ENCODE results near the gene PTGES2. TPM values are rescaled to one million over a fixed set of nuclear protein-coding genes. Genes with fewer than 3 reads are reported as not detected.

Gene PTGES2
- total RNA-seq, 1 experiment from 2014 or later = 76.8 TPM

DNA sequence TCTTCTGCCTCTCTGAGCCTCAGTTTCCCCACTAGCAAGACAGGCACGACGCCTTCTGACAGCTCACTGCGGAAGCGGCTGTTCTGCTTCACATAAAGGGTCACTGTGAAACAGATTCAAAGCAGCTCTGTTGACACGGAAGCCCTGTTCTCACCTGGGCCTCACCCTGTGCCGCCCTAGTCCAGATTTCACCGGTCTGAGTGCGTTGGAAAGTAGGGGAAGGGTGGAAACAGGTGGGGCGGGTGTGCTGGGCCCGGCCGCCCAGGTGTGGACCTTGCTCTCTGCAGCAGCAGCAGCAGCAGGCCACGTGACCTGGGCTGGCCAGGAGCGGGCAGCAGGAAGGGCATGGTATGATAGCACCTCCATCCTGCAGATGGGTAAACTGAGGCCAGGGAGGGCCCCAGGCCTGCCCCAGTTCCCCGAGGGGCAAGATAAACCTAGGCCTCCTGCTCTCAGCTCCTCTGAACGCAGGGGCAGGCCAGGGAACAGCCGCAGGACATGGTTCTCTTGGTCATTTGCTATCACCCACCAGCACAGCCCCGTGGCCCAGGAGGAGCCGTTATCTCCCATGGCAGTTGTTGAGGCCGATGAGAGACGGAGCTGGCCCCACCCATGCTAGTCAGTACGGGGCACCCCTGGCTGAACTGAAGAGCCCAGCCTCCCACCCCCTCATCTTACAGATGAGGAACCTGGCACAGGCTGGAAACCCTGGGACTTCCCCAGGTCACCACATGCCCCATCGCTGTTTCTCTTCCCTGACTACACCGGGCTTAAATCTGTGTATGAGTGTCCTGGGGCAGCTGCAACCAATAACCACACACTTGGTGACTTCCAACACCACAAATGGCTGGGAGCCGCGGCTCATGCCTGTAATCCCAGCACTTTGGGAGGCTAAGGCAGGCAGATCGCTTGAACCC, 12.1 kb downstream of the PTGES2 start:
- DNase-seq (ENCODE audit: low read depth, low spot score) = no peak
- H3K36me3 ChIP-seq (ENCODE audit: control insufficient read depth, insufficient read depth, low read length) = no peaks in the 10 kb centered on the region

DNA sequence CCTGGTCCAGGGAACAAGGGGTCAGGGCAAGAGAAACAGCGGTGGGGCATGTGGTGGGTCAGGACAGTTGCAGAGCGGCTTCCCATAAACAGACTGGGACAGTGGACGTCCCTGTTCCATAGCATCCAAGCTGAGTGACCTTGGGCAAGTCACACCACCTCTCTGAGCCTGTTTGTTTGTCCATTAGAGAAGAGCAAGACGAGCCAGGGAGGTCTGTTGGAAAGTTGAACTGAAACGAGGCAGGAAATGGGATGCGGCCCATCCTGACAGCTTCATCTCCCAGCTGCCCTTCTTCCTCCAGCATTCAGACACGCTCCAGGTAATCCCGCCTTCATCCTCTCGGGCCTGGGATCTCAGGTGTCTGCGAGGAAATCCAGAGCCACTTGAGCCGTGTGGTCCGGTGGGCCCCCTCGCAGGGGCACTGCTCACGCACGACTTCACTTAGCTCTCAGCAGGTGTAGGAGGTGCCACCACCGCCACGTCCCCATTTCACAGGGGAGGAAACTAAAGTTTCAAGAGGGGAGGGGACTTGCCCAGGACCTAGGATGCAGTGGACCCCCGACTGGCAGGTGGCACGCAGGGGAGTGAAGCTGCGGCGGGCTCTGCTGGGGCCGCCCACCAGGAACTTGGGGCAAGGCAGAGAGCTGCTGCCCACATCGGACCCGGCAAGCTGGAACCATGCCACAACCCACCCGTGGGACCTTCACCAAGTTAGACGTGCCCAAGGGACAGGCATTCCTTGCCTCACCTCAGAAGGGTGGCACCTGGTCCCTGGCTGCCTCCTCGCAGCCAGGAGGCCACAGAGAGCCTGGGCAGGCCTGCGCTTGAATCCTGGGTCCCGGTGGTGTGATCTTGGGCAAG, 13.0 kb downstream of the PTGES2 start:
- in situ Hi-C loops (cut with HindIII; ENCODE audit: low pct_unique_long_range_greater_than_20kb, low sequenced_read_pairs) = no loop called here
- POLR2A ChIA-PET = interaction anchor here (0.6 kb wide), 1 partner anchor 15 kb away, joined by 3 read pairs; no protein-coding TSS in a partner anchor

More for the DNA sequence above, 12.1 kb downstream of the PTGES2 start:
- BruUV-seq (replicated peaks) = no TSS peak
- H3K27me3 ChIP-seq (ENCODE audit: control insufficient read depth, insufficient read depth, low read length) = no peaks in the 10 kb centered on the region
- intact Hi-C loops (cut with micrococcal nuclease; ENCODE audit: unreplicated experiment) = no loop called here
- TF ChIP-seq, protein P1, sequence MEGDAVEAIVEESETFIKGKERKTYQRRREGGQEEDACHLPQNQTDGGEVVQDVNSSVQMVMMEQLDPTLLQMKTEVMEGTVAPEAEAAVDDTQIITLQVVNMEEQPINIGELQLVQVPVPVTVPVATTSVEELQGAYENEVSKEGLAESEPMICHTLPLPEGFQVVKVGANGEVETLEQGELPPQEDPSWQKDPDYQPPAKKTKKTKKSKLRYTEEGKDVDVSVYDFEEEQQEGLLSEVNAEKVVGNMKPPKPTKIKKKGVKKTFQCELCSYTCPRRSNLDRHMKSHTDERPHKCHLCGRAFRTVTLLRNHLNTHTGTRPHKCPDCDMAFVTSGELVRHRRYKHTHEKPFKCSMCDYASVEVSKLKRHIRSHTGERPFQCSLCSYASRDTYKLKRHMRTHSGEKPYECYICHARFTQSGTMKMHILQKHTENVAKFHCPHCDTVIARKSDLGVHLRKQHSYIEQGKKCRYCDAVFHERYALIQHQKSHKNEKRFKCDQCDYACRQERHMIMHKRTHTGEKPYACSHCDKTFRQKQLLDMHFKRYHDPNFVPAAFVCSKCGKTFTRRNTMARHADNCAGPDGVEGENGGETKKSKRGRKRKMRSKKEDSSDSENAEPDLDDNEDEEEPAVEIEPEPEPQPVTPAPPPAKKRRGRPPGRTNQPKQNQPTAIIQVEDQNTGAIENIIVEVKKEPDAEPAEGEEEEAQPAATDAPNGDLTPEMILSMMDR (IDR thresholded peaks at IDR 0.05) = no peak
- TF ChIP-seq SIN3A (IDR thresholded peaks at IDR 0.05; ENCODE audit: borderline replicate concordance, insufficient read depth, low read depth, low read length) (no peak), POLR2AphosphoS5 (IDR thresholded peaks at IDR 0.05; ENCODE audit: low read depth, low read length) (no peak)
- TF ChIP-seq, protein P2, sequence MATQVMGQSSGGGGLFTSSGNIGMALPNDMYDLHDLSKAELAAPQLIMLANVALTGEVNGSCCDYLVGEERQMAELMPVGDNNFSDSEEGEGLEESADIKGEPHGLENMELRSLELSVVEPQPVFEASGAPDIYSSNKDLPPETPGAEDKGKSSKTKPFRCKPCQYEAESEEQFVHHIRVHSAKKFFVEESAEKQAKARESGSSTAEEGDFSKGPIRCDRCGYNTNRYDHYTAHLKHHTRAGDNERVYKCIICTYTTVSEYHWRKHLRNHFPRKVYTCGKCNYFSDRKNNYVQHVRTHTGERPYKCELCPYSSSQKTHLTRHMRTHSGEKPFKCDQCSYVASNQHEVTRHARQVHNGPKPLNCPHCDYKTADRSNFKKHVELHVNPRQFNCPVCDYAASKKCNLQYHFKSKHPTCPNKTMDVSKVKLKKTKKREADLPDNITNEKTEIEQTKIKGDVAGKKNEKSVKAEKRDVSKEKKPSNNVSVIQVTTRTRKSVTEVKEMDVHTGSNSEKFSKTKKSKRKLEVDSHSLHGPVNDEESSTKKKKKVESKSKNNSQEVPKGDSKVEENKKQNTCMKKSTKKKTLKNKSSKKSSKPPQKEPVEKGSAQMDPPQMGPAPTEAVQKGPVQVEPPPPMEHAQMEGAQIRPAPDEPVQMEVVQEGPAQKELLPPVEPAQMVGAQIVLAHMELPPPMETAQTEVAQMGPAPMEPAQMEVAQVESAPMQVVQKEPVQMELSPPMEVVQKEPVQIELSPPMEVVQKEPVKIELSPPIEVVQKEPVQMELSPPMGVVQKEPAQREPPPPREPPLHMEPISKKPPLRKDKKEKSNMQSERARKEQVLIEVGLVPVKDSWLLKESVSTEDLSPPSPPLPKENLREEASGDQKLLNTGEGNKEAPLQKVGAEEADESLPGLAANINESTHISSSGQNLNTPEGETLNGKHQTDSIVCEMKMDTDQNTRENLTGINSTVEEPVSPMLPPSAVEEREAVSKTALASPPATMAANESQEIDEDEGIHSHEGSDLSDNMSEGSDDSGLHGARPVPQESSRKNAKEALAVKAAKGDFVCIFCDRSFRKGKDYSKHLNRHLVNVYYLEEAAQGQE (IDR thresholded peaks at IDR 0.05; ENCODE audit: insufficient read depth in 1 of 2, low read depth in 2 of 2, low read length in 1 of 2) = no peak
- H3K27ac ChIP-seq (ENCODE audit: low read length) = no peak overlapping the region
- no peak overlapping the region for H3K4me3 ChIP-seq (ENCODE audit: low read depth in 2 of 2, low read length in 2 of 2)
- ChIA-PET CTCF (interaction anchor here (0.5 kb wide), 2 partner anchors 45 to 233 kb away, joined by 3 to 4 read pairs; no protein-coding TSS in a partner anchor), POLR2A (interaction anchor here (0.6 kb wide), 1 partner anchor 16 kb away, joined by 3 read pairs; no protein-coding TSS in a partner anchor)
- no peak for ATAC-seq
- in situ Hi-C loops (cut with HindIII; ENCODE audit: low pct_unique_long_range_greater_than_20kb, low sequenced_read_pairs) = no loop called here
- H3K9me3 ChIP-seq (ENCODE audit: control insufficient read depth, insufficient read depth, low read depth, low read length) = no peaks in the 10 kb centered on the region
- H3K4me1 ChIP-seq (ENCODE audit: control insufficient read depth, insufficient read depth, low read length) = no peaks in the 10 kb centered on the region; the same call in 1 of the 2 replicates

More for the DNA sequence above, 13.0 kb downstream of the PTGES2 start:
- Histone ChIP-seq H3K27ac (ENCODE audit: low read length) (no peak overlapping the region), H3K4me3 (ENCODE audit: low read depth in 2 of 2, low read length in 2 of 2) (no peak overlapping the region), H3K9me3 (ENCODE audit: control insufficient read depth, insufficient read depth, low read depth, low read length) (no peaks in the 10 kb centered on the region), H3K36me3 (ENCODE audit: control insufficient read depth, insufficient read depth, low read length) (no peaks in the 10 kb centered on the region), H3K4me1 (ENCODE audit: control insufficient read depth, insufficient read depth, low read length) (no peaks in the 10 kb centered on the region; the same call in 1 of the 2 replicates), H3K27me3 (ENCODE audit: control insufficient read depth, insufficient read depth, low read length) (no peaks in the 10 kb centered on the region)
- intact Hi-C loops (cut with micrococcal nuclease; ENCODE audit: unreplicated experiment) = no loop called here
- BruUV-seq (replicated peaks) = no TSS peak
- DNase-seq (ENCODE audit: low read depth, low spot score) = no peak
- TF ChIP-seq TCF7L2 (IDR thresholded peaks at IDR 0.05; ENCODE audit: low read depth, low read length) (no peak), POLR2AphosphoS5 (IDR thresholded peaks at IDR 0.05; ENCODE audit: low read depth, low read length) (no peak), SIN3A (IDR thresholded peaks at IDR 0.05; ENCODE audit: borderline replicate concordance, insufficient read depth, low read depth, low read length) (no peak)
- TF ChIP-seq, protein P2 (IDR thresholded peaks at IDR 0.05; ENCODE audit: insufficient read depth in 1 of 2, low read depth in 2 of 2, low read length in 1 of 2) = no peak
- TF ChIP-seq, protein P1 (IDR thresholded peaks at IDR 0.05) = no peak
- ATAC-seq = no peak
- CTCF ChIA-PET = interaction anchor here (0.5 kb wide), 1 partner anchor 232 kb away, joined by 3 read pairs; no protein-coding TSS in a partner anchor
